Activated T-cell treated with anti-CD3 and anti-CD28 coated beads, Interleukin-2, amount 50 U/mL, for 4 hours (primary cell): ENCODE measurements around the gene CDH10. TPM values are rescaled to one million over a fixed set of nuclear protein-coding genes. Genes with fewer than 3 reads are reported as not detected.

Experiments used
- ATAC-seq, 2 donors: fragments of 200-7000 bp; cut with Tn5 transposase; one replicate each; pipeline ENCODE4 v1.10.0; 2021
- DNase-seq: peaks from one replicate; pipeline ENCODE4 v3.0.0-alpha.2; 2020
- H3K27me3 Mint-ChIP-seq: one replicate; pipeline ENCODE4 v1.8.0; 2021; ENCODE audit warnings: low read depth, mixed read lengths
- H3K36me3 Mint-ChIP-seq: one replicate; pipeline ENCODE4 v1.8.0; 2022; ENCODE audit warnings: mixed read lengths; ENCODE audit not compliant: insufficient read depth
- H3K4me1 Mint-ChIP-seq: one replicate; pipeline ENCODE4 v1.8.0; 2021; ENCODE audit warnings: low read depth, mixed read lengths
- H3K4me3 Mint-ChIP-seq: one replicate; pipeline ENCODE4 v1.8.0; 2021; ENCODE audit warnings: mild to moderate bottlenecking, moderate library complexity, mixed read lengths
- H3K9me3 Mint-ChIP-seq: one replicate; pipeline ENCODE4 v1.8.0; 2021; ENCODE audit warnings: mixed read lengths
- total RNA-seq, 3 donors: library from RNA; stranded (reverse); gene quantifications; one replicate each; pipeline ENCODE4 v1.2.1, GENCODE V29; 2021

CDH10 gene
- total RNA-seq, 3 donors from 2014 or later = not detected

- no peaks in the 10 kb centered on the region for H3K36me3 Mint-ChIP-seq
- no peak overlapping the region for H3K4me3 Mint-ChIP-seq
- no peaks in the 10 kb centered on the region for H3K4me1 Mint-ChIP-seq
- ATAC-seq (no peak), DNase-seq (no peak)
- H3K9me3 Mint-ChIP-seq = peaks cover 16% of the 10 kb centered on the region
- no peaks in the 10 kb centered on the region for H3K27me3 Mint-ChIP-seq
These were observed 157.2 kb downstream of the CDH10 start for GRCh38 chr5:24487368-24488229.

GRCh38 chr5:24480952-24481351 is 163.8 kb downstream of the CDH10 start:
- H3K4me1 Mint-ChIP-seq = no peaks in the 10 kb centered on the region
- ATAC-seq (no peak), DNase-seq (no peak)
- H3K4me3 Mint-ChIP-seq = no peak overlapping the region
- no peaks in the 10 kb centered on the region for H3K36me3 Mint-ChIP-seq
- H3K27me3 Mint-ChIP-seq = no peaks in the 10 kb centered on the region
- peaks cover 14% of the 10 kb centered on the region for H3K9me3 Mint-ChIP-seq

- no peaks in the 10 kb centered on the region for H3K27me3 Mint-ChIP-seq
- no peak for DNase-seq
- no peak for ATAC-seq
- H3K4me1 Mint-ChIP-seq = no peaks in the 10 kb centered on the region
- H3K4me3 Mint-ChIP-seq = no peak overlapping the region
- H3K9me3 Mint-ChIP-seq = peaks cover 20% of the 10 kb centered on the region
- H3K36me3 Mint-ChIP-seq = no peaks in the 10 kb centered on the region
These were observed 166.8 kb downstream of the CDH10 start for GRCh38 chr5:24477958-24478357.

- ATAC-seq = no peak
- Mint-ChIP-seq H3K27me3 (no peaks in the 10 kb centered on the region), H3K4me1 (no peaks in the 10 kb centered on the region), H3K4me3 (no peak overlapping the region), H3K9me3 (peaks cover 25% of the 10 kb centered on the region), H3K36me3 (no peaks in the 10 kb centered on the region)
- no peak for DNase-seq
These were observed 169.7 kb downstream of the CDH10 start for GRCh38 chr5:24475101-24475500.

GRCh38 chr5:24474685-24475084 is 170.1 kb downstream of the CDH10 start:
- H3K27me3 Mint-ChIP-seq = no peaks in the 10 kb centered on the region

GRCh38 chr5:24472518-24472917 is 172.3 kb downstream of the CDH10 start:
- no peaks in the 10 kb centered on the region for H3K4me1 Mint-ChIP-seq
- H3K4me3 Mint-ChIP-seq = no peak overlapping the region
- DNase-seq = no peak
- H3K27me3 Mint-ChIP-seq = no peaks in the 10 kb centered on the region
- peaks cover 17% of the 10 kb centered on the region for H3K9me3 Mint-ChIP-seq
- no peaks in the 10 kb centered on the region for H3K36me3 Mint-ChIP-seq
- ATAC-seq = no peak

More at GRCh38 chr5:24474685-24475084, 170.1 kb downstream of the CDH10 start:
- Mint-ChIP-seq H3K9me3 (peaks cover 25% of the 10 kb centered on the region), H3K4me3 (no peak overlapping the region), H3K36me3 (no peaks in the 10 kb centered on the region), H3K4me1 (no peaks in the 10 kb centered on the region)
- DNase-seq (no peak), ATAC-seq (no peak)

- Mint-ChIP-seq H3K36me3 (no peaks in the 10 kb centered on the region), H3K4me3 (no peak overlapping the region), H3K9me3 (peaks cover 20% of the 10 kb centered on the region), H3K27me3 (no peaks in the 10 kb centered on the region), H3K4me1 (no peaks in the 10 kb centered on the region)
- DNase-seq (no peak), ATAC-seq (no peak)
These were observed 200.4 kb downstream of the CDH10 start for GRCh38 chr5:24444414-24444813.

- no peaks in the 10 kb centered on the region for H3K36me3 Mint-ChIP-seq
- peaks cover 15% of the 10 kb centered on the region for H3K9me3 Mint-ChIP-seq
- DNase-seq (no peak), ATAC-seq (no peak)
- no peaks in the 10 kb centered on the region for H3K4me1 Mint-ChIP-seq
- H3K4me3 Mint-ChIP-seq = no peak overlapping the region
- no peaks in the 10 kb centered on the region for H3K27me3 Mint-ChIP-seq
These were observed 205.3 kb downstream of the CDH10 start for GRCh38 chr5:24439465-24439864.
